SU-DHL-6 (cell line): ENCODE results near the gene TBC1D16.

Experiments used
- EZH2phosphoT487 ChIP-seq: fragments of 200-600 bp; sonication (generic), shearing (Covaris generic); conservative IDR thresholded peaks from 2 replicates; pipeline ENCODE4 v1.6.1; 2018; ENCODE audit warnings: mild to moderate bottlenecking, antibody characterized with exemption, low read length, moderate library complexity, mixed read lengths
- TF ChIP-seq, protein P1 (sequence below): fragments of 200-600 bp; sonication (generic); IDR thresholded peaks from one replicate; pipeline ENCODE4 v1.5.1; 2017; ENCODE audit warnings: antibody characterized with exemption, mild to moderate bottlenecking, low read length, moderate library complexity; ENCODE audit not compliant: insufficient read depth, poor library complexity, severe bottlenecking

DNA sequence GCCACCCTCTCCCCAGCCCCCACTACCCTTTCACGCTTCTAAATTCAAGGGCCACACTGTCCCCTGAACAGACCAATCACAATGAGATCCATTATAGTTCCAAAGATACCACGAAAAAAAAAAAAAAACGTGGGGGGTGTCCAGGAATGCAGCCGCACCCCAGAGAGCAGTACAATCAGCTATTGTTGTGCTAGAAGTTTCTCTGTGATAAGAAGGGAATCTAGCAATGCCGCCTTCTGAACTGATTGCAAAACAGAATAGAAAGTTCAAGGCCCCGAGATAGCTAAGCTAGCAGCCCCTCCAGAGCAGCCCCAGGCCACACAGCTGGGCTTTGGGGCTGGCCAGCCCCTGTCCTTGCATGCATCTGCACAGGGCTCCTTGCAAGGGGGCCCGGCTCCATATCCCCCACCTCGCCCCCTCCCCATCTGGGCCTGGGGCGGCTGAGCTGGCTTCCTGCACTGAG lies 109.5 kb downstream of the TBC1D16 start:
- TF ChIP-seq, protein P1, sequence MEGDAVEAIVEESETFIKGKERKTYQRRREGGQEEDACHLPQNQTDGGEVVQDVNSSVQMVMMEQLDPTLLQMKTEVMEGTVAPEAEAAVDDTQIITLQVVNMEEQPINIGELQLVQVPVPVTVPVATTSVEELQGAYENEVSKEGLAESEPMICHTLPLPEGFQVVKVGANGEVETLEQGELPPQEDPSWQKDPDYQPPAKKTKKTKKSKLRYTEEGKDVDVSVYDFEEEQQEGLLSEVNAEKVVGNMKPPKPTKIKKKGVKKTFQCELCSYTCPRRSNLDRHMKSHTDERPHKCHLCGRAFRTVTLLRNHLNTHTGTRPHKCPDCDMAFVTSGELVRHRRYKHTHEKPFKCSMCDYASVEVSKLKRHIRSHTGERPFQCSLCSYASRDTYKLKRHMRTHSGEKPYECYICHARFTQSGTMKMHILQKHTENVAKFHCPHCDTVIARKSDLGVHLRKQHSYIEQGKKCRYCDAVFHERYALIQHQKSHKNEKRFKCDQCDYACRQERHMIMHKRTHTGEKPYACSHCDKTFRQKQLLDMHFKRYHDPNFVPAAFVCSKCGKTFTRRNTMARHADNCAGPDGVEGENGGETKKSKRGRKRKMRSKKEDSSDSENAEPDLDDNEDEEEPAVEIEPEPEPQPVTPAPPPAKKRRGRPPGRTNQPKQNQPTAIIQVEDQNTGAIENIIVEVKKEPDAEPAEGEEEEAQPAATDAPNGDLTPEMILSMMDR = no peak
- TF ChIP-seq EZH2phosphoT487 = no peak
